ENCODE results near the gene PDE4B. TPM values are rescaled to one million over a fixed set of nuclear protein-coding genes. Genes with fewer than 3 reads are reported as not detected.

PDE4B gene
- total and polyA plus RNA-seq, 10 of the 15 experiments (the other 5 are each of a cell fraction or from before 2014, with no cell fraction given) = 3.0 to 13.2 (median 5.7) TPM

DNA sequence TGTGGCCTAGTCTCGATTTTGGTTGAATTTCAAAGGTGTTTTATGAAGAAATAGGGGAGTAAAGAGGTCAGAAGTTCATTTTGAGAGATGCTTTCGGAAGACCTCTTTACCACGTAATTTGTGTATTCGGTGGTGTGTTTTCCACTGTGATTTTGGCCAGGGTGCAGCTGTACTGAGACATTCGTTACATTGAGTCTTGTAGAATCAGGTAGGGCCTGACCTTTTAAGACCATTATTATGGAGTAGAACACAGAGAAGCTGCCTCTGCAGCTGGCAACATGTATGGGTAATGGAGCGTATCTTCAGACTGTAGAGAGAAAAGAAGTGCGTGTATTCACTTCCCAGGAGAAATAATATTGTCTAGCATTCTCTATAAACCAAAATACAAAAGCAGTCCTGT, 326.5 kb downstream of the PDE4B start (continued):
- TF ChIP-seq CHD2 (IDR thresholded peaks at IDR 0.05; ENCODE audit: borderline replicate concordance, low read depth, low read length) (no peak), FOXK2 (IDR thresholded peaks at IDR 0.05) (no peak), RAD51 (IDR thresholded peaks at IDR 0.05) (no peak), NR2C1 (IDR thresholded peaks at IDR 0.05) (no peak)

DNA sequence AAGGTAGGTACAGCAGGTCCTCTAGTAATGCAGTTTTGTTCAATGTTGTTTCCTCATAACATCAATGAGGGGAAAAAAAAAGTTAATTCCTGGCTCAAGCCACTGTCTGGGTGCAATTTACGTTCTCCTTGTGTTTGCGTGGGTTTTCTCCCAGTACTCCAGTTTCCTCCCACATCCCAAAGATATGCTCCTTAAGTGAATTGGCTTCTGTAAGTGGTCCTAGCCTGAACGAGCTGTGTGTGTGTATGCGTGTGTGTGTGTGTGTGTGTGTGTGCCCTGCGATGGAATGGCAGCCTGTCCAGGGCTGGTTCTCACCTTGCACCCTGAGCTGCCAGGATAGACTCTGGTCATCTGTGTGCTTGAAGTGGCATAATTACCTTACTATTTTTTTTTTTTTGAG, 332.0 kb downstream of the PDE4B start:
- Histone ChIP-seq H3K4me2 (ENCODE audit: control insufficient read depth, insufficient read depth) (no peak overlapping the region), H3K27ac (ENCODE audit: control insufficient read depth, insufficient read depth) (no peak overlapping the region), H3K36me3 (ENCODE audit: control insufficient read depth in 2 of 2, insufficient read depth in 2 of 2, low read length in 1 of 2) (no peaks in the 10 kb centered on the region), H3K79me2 (ENCODE audit: control insufficient read depth, insufficient read depth, low read length) (no peaks in the 10 kb centered on the region), H3K9ac (ENCODE audit: control insufficient read depth, insufficient read depth, low read length) (no peak overlapping the region), H2AFZ (ENCODE audit: control insufficient read depth, low read depth, low read length) (no peak overlapping the region), H3K27me3 (replicated peaks in 1 of 2; ENCODE audit: control insufficient read depth in 2 of 2, insufficient read depth in 2 of 2, low read length in 1 of 2) (no peaks in the 10 kb centered on the region), H3K9me3 (replicated peaks; ENCODE audit: control insufficient read depth, insufficient read depth, low read length) (no peaks in the 10 kb centered on the region), H3K4me1 (ENCODE audit: control insufficient read depth, insufficient read depth, low read length) (no peaks in the 10 kb centered on the region), H3K4me3 (no peak overlapping the region), H4K20me1 (ENCODE audit: control insufficient read depth, insufficient read depth) (no peaks in the 10 kb centered on the region)
- intact Hi-C loops (cut with micrococcal nuclease; ENCODE audit: unreplicated experiment) = no loop called here
- BruUV-seq (replicated peaks) = no TSS peak
- WGBS (ENCODE audit: insufficient coverage, insufficient replicate concordance, low lambda C conversion rate, missing lambda C conversion rate) = 62% methylated on average over 5 of the region's 5 CpGs
- SMC1A ChIA-PET (ENCODE audit: uncharacterized antibody, unreplicated experiment) = no interaction called here
- DNase-seq (ENCODE audit: low read depth, low spot score) (no peak), ATAC-seq (no peak), FAIRE-seq (no peak)
- RAD21 ChIA-PET (ENCODE audit: unreplicated experiment) = no interaction called here
- CTCF ChIA-PET = no interaction called here
- TF ChIP-seq EP300 (IDR thresholded peaks at IDR 0.05; ENCODE audit: borderline replicate concordance in 1 of 2, control insufficient read depth in 1 of 2, low read depth in 2 of 2, low read length in 2 of 2) (no peak), EGR1 (IDR thresholded peaks at IDR 0.05; ENCODE audit: borderline replicate concordance in 1 of 2, low read depth in 2 of 2, low read length in 2 of 2) (no peak), NRF1 (conservative IDR thresholded peaks at IDR 0.05; ENCODE audit: low read depth, low read length) (no peak), RCOR1 (conservative IDR thresholded peaks at IDR 0.05; ENCODE audit: low read depth, low read length) (no peak), BHLHE40 (IDR thresholded peaks at IDR 0.05; ENCODE audit: borderline replicate concordance in 1 of 2, low read depth in 2 of 2, low read length in 1 of 2) (no peak), RELA (IDR thresholded peaks at IDR 0.05; ENCODE audit: borderline replicate concordance, partially characterized antibody) (no peak), HDGF (IDR thresholded peaks at IDR 0.05) (no peak)
- TF ChIP-seq, protein P1, sequence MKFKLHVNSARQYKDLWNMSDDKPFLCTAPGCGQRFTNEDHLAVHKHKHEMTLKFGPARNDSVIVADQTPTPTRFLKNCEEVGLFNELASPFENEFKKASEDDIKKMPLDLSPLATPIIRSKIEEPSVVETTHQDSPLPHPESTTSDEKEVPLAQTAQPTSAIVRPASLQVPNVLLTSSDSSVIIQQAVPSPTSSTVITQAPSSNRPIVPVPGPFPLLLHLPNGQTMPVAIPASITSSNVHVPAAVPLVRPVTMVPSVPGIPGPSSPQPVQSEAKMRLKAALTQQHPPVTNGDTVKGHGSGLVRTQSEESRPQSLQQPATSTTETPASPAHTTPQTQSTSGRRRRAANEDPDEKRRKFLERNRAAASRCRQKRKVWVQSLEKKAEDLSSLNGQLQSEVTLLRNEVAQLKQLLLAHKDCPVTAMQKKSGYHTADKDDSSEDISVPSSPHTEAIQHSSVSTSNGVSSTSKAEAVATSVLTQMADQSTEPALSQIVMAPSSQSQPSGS (IDR thresholded peaks at IDR 0.05; ENCODE audit: low read length) = no peak
- TF ChIP-seq, protein P2, sequence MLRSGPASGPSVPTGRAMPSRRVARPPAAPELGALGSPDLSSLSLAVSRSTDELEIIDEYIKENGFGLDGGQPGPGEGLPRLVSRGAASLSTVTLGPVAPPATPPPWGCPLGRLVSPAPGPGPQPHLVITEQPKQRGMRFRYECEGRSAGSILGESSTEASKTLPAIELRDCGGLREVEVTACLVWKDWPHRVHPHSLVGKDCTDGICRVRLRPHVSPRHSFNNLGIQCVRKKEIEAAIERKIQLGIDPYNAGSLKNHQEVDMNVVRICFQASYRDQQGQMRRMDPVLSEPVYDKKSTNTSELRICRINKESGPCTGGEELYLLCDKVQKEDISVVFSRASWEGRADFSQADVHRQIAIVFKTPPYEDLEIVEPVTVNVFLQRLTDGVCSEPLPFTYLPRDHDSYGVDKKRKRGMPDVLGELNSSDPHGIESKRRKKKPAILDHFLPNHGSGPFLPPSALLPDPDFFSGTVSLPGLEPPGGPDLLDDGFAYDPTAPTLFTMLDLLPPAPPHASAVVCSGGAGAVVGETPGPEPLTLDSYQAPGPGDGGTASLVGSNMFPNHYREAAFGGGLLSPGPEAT (IDR thresholded peaks at IDR 0.05; ENCODE audit: low read depth) = no peak
- in situ Hi-C loops (cut with MboI) = no loop called here
- POLR2A ChIA-PET = no interaction called here

Measured in GM12878 (cell line).